ENCODE data around the gene CFAP77.

Gene CFAP77

DNA sequence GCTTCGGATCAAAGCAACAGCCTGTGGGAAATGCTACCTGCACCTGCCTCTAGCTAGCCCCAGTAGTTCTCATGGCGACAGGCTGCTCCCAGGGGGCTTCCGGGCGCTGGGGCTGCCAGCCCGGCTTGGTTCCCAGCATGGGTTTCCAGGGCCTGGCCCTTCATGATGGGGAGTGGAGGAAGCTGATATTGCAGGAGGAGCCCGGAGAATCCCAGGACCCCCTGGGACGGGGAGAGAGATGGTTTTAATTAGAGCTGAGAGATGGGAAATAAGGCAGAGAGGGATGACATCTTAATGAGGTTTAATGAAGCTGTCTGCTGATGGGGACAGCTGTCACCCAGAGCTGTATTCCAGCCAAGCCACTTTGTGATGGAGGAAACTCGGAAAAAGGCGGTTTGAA is 78.6 kb downstream of the CFAP77 start:
- DNase-seq (ENCODE audit: low spot score), result no peak

DNA sequence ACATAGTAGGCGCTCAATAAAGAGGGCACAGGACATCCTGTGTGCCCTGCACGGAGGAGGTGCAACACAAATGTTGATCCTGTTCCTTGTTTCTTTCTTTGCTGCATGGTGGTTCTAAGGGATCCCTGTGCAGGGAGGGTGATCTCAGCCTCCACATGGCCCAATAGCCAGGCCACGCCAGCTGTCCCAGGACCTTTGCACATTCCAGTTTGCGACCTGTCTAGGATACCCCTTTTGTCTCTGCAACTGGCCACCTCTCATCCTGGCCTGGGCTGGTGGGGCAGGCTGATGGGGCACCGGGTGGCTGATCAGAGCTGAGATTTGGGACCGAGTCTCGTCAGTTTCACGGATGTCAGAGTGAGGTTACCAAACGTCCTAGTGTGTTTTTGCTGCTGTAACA is 79.5 kb downstream of the CFAP77 start:
- no peak for DNase-seq (ENCODE audit: low spot score)

DNA sequence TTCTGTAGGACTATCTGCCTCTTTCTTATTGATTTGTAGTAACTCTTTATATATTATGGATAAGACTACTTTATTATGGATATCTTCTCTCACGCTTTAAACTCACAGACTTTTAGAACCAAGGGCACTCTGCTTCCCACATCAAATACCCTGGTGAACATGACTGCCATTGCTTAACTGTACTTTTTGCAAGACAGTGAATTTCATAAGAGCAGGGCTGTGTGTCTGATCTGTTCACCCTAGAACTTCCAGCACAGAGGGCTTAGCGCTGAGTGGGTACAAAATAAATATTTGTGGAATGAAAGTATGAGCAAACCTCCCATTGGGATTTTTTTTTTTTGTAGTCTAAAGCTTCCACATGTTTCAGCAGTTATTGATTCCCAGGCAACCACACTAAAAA is 84.8 kb downstream of the CFAP77 start:
- no peak for DNase-seq (ENCODE audit: low spot score)

DNA sequence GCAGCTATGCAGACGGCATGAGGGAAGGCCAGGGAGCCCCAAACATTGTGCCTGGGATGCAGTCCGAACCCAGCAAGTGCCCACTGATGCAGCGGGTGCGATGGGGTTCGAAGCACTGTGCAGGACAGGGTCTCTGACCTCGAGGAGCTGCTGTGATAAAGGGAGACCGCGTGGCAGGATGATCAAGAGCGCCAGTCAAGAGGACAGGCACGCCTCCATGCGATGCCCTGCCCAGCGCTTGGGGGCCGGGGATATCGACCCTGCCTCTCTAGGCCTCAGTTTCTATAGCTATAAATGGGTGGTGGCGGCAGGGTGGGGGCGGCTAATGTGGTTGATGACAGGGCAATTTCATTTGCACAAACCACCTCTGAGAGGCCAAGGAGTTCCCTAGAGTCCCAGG is 87.7 kb downstream of the CFAP77 start:
- no peak for DNase-seq (ENCODE audit: low spot score)

DNA sequence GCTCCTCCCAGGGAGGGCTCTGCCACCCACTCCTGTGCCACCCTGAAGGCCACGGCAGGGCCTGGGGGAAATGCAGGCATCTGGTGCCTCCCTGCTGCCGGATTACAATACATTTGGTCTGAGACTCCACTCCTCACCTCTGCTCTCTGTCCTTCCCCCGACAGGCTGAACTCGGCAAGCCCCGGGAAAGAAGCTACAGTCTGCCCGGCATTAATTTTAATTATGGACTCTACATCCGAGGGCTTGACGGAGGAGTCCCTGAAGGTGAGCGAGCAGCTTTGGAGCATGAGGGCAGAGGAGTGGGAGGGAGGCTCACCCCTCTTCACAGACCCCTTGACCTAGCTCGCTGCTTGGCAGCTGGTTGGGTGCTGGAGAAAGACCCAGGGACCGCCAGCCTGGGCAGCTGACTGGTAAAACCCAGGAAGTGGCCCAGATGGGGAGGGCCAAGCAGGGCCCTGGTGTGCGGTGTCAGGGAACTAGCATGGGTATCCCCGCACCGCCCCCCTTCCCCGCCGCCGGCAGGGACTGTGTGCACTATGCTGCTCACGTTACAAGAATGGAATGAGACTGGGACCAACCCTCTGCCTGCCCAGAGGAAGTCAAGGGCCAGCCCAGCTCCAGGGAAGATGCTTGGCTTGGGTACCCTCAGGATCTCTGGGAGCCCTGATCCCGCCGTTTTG is 88.7 kb downstream of the CFAP77 start:
- no peak for DNase-seq (ENCODE audit: low spot score)

DNA sequence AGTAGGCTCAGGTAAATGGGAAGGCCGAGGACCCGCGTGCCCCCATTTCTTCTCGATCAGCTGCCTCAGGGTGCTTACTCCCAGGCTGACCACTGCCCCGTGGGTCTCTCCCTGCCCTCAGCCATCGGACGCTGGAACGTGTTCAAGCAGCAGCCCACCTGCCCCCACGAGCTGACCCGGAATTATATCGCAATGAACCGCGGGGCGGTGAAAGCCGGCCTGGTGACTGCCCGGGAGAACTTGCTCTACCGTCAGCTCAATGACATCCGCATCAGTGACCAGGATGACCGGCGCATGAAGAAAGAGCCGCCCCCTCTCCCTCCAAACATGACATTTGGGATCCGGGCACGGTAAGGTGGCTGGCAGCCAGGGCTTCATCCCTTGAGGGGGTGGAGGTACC is 89.2 kb downstream of the CFAP77 start:
- DNase-seq (ENCODE audit: low spot score), result no peak

DNA sequence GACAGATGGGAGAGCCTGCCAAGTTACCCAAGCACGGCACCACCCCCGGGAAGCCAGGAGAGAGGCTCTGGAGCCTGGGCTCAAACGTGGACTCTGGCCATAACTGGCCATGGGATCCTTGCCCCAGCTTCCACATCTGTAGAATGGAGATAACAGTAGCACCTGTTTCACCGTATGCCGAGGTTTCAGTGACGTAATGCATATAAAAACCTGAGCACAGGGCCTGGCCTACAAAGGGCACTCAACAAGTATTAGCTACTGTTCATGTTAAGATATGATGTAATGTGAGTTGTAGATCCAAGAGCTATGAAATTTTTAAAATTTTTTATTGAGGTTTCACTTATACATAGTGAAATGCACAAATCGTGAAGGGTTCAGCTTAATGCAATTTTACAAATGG is 90.2 kb downstream of the CFAP77 start:
- DNase-seq (ENCODE audit: low spot score), result no peak

DNA sequence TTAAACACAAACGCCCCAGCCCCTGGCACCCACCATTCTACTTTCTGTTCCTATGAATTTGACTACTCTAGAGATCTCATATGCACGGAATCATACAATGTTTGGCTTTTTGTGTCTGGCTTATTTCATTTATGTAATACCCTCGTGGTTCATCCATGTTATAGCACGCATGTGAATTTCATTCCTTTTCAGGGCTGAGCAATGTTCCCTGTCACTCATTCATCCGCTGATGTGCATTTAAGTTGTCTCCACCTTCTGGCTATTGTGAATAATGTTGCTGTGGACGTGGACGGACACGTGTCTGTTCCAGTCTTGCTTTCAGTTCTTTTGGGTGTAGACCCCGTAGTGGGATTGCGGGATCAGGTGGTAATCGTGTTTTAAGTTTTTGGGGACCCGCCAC is 92.5 kb downstream of the CFAP77 start:
- DNase-seq (ENCODE audit: low spot score), result no peak

DNA sequence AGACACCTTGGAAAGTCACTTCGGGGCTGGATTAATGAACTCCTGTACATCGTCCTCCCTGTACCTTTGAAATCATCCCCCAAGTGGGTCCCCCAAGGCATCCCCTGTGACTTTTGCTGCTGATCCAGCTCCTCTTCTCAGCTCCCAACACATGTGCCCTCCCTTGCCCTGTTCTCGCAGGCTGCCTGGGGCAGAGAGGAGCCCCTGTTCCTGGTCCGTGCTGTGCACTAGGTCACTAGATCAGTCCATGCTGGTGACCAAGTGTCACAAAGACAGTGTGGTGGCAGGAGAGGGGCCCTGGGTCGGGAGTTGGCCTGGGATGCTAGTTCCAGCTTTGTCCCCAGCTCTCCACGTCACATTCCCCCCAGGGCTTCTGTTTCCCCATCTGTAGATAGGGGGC is 93.1 kb downstream of the CFAP77 start:
- DNase-seq (ENCODE audit: low spot score), result no peak

DNA sequence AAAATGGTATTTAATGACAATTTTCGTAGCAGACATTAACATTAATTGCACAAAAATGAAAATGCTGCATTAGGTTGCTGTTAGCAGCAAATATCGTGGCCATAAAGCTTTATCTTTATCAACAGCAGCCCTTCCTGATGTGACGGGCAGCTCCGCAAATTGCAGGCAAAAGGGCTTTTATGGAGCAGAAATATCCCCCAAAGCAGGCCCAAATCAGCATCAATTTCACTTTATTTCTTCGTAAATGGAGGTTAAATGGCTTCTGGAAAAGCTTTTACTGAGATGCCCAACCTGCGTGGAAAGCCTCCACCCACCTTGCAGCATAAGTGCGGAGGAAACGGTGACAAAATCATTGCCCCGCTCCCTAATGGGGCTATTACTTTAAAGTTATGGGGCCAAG is 94.5 kb downstream of the CFAP77 start:
- no peak for DNase-seq (ENCODE audit: low spot score)

DNA sequence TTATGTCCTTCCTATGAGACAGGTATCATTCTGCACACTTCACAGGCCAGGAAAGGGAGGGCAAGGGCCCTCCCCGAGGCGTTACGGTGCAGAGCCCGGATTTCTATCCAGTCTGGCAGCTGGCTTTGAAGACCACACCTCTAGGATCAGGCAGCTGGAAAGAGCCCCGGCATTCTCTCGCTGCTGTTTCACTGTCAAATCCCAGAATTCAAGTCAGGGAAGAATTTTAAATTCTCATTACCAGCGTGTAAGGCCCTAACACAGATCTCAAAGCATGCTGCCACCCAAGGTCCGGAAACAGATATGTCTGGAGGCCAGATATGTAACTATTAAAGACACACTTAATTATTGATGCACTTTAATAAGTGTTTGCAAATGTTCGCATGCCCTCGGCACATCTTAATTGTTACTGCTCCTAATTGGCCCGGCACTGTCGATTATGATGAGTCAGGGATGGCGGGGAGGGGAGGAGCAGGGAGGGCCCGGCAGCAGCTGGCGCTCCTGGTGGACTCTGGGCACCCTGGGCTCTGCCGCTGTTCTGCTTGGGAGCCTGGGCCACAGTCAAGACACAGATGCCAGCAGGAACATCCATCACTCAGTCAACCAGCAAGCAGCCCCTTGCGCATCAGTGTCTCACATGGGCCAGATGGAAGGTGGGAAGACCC is 96.1 kb downstream of the CFAP77 start:
- DNase-seq (ENCODE audit: low spot score), result no peak

DNA sequence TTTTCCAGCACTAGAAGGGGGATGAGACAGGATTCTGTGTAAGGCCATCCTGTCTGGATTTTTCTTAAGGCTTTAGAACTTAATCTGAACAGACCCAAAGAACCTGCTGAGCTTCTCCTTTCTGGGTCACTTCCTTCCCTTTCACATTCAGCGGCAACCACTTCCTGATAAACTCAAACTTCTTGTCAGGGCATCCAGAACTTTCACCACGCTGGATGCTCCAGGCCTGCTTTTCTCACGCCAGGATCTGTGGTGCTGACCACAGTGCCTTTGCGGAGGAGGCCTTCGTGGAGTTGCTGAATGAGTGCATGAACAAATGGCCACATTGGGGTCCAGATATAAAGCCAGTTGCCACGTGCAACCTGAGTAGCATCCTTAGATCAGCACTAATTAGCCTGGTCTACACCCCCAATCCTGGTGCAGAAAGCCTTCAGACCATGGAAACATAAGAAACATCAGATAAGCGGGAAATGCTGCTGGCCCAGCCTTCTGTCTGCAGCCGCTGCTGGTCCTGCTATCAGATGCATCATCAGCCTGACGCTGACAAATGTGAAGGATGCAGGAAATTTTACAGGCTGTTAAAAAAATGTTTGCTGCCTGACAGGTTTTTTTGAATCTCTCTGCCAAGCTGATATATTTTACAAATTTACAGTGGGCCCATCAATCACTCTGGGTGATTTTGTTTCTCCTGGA is 97.1 kb downstream of the CFAP77 start:
- DNase-seq (ENCODE audit: low spot score), result no peak

DNA sequence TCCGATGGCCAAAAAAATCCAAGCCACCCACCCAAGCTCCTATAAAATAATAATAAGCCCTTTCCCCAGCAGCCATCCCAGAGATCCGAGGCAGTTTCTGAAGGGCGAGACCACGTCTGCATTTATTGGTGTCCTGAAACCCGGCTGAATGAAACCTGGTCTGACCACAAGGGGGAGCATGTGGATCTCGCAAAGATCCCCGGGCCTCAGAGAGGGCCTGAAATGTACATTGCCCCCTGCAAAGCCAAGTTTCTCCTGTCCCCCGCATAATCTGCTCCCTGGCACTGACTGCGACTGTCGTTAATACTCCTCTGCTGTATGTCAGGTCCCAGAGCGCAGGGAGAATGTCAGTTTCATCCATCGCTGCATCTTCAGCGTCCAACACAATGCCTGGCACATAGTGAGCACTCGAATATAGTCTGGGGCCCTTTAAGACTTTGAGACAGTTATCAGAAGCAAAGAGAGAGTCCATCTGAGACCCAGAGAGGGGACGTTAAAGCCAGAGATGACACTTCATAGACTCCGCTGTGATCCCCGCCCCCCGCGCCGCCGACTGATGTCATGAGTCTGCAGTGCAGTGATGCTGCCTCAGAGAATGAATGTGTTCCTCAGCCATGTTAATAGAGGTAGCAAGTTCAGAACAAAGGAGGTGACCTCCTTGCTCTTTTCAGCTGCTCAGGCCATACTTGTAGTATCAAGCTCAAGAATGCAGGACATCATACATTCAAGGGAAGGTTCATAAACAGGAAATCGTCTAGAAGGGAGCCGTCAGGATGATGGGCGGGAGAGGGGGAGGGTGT is 97.9 kb downstream of the CFAP77 start:
- DNase-seq (ENCODE audit: low spot score), result peak; percentile 67

DNA sequence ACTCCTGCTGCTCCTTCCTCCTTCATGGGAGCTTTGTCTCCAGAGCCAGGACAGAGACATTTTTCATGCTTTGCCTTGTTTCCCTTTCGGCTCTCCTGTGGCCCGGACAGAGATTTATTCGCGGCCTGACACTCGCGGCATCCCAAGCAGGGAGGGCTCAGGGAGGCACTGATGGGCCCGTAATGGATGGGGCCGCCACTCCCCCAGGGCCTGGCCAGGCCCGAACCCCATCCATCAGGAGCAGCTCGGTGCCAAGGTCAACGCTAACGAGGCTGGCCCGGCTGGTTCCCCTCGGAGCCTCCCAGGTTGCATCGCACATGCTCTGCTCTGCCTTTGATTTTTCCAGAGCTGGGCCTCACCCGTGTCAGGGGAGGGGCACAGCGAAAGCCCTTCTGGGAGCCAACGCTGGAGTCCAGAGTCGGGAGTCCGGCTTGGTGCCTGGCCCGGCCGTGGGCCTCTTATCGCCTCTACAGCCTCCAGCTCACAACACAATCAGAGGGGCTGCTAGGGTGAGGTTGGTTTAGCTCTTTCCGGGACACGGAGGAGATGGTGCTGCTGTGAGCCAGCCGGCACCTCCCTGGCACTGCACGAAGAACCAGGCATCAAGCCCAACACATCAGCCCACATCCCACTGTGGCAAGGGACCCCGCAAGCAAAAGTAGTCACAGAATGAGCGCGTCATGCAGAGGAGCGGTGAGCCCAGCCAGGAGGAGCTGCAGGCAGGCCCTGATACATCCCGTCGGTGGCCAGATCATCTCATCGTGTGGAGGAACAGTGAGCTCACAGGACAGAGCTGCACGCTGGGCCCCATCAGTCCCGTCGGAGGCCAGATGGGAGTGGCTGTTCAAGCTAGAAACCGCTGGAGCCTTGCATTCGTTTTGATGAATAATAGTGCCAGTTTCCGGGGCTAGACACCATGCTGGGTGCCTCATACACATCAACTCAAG is 100.2 kb downstream of the CFAP77 start:
- DNase-seq (ENCODE audit: low spot score), result no peak

DNA sequence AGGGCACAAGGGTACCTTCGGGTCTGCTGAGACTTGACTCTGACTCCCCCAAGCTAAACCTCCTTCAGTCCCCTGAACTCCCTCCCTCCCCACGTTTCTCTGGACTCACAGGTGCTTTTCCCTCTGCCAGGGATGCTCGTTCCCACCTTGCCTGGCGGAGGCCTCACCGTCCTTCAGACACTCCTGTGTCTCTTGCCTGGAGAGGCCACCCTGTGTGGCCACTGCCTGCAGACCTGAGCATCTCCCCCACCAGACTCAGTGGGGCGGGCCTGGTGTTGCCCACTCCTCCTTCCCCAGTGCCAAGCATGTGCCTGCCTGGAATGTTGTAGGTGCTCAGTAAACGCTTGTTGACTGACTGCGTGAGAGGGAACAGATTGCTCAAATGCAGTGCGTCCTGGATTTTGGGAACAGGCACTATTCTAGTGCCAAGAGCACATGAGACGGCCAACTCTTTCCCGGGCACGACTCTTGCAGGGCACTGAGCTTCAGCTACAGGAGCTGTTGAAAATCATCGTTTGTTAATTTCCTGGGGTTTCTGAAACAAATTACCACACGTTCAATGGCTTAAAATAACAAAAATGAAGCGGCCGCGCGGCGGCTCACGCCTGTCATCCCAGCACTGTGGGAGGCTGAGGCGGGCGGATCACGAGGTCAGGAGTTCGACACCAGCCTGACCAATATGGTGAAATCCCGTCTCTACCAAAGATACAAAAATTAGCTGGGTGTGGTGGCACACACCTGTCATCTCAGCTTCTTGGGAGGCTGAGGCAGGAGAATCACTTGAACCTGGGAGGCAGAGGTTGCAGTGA is 101.4 kb downstream of the CFAP77 start:
- no peak for DNase-seq (ENCODE audit: low spot score)

DNA sequence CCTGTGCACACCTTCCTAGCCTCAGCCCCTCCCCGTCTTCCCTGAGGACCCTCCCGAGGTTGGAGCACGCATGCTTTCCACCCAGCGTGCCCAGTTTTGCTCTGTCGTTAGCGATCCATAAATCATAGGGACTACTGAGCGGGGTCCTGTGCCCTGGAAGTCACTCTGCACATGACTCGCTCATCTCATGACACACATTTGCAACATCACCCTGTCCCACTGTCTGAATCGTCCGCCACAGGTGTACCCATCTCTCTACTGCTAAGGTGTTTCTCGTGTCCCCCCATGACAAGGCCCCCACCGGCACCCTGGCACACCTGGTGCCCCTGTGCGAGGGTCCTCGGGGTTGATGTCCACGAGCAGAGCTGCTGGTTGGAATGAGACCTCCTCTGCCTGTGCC is 103.4 kb downstream of the CFAP77 start:
- DNase-seq (ENCODE audit: low spot score), result no peak

DNA sequence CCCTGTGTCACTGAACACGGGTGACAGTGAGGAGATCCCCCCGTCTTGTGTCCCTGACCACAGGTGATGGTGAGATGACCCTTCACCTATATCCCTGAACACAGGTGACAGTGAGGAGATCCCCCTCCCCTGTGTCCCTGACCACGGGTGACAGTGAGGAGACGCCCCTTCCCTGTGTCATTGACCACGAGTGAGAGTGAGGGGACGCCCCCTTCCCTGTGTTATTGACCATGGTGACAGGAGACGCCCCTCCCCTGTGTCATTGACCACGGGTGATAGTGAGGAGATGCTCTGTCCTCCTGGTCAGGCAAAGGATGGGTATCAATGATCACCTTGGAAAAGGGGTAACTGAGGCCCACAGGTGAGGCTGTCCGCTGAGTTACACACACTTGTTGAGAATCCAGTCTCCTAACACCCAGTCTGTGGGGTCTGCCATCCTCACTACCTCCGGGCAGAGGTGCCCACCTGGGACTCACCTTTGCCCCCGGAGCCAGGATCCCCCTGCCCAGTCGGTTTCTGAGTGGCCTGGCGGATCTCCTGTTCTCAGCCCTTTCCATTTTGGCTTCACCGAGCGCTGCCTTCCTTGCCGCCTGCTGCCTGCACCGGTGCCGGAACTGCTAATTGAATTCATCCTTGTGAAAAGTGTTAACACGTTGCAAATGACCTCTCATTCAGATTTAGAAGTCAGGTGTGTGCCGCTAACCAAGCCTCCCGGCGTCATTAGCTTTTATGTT is 104.2 kb downstream of the CFAP77 start:
- no peak for DNase-seq (ENCODE audit: low spot score)

DNA sequence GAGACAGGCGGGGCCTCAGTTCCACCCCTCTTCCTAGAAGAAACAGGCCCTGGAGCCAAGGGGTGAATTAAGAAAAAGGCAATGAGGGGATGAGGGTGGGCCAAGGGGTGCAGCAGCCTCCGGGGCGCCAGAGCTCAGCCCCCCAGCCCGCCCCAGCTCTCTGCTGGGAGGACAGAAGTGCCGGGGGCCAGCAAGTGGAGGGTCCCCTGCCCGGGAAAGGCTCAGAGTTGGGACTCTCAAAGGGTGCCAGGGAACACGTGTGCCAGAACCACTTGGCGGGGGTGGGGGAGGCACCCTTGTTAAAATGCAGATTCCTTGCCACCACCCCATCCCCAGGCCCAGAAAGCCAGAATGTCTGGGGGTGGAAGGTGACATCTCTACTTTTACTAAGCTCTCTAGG is 104.8 kb downstream of the CFAP77 start:
- DNase-seq (ENCODE audit: low spot score), result no peak

DNA sequence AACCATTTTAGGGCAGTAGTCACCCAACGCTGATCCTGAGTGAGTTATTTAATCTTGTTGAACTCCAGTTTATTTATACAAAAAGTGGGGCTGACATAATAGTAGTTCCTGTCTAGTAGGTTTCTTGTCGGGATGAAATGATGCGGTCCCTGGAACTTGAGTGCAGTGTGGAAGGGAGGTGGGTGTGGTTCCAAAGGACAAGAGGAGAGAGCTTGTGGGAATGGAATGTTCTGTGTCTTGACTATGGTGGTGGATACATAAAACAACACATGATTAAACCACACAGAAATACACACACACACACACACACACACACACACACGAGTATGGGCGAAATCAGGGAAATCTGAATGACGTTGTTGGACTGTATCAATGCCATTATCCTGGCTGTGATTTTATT is 106.3 kb downstream of the CFAP77 start:
- no peak for DNase-seq (ENCODE audit: low spot score)

DNA sequence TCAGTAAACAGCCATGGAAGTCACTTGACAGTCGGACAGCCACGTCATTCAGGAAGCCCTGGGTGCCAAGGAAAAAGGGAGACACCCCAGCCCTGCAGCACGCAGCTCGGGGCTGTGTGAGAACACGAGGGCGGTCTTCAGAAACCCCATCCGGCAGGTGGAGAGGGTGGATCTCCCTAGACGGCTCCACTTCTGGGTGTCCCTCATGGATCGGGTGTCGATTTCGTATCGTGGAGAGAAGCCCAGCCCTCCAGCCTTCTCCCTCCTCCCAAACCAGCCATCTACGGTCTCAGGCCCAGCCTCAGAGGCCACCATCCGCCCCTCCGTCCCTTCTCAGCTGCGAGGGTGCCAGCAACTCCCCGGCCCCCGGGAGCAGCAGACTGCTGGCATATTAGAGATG is 106.9 kb downstream of the CFAP77 start:
- DNase-seq (ENCODE audit: low spot score), result no peak

Measured in CD4-positive, alpha-beta T cell treated with Interleukin-2 at 100 ng/mL for 4 hours (primary cell).